A549 treated with CORT108297 at 1 μM for 4 hours (cell line): ENCODE data around the gene APEH. TPM values are rescaled to one million over a fixed set of nuclear protein-coding genes. Genes with fewer than 3 reads are reported as not detected.

Experiments
- total RNA-seq: library from RNA; stranded (reverse); fragments of 200-300 nt; extraction: Qiagen RNA extraction; gene quantifications from 5 replicates; pipeline ENCODE4 v1.2.3, GENCODE V29; 2022

The APEH gene
- total RNA-seq: 57.8 to 70.4 TPM (median 66.0 TPM) in 5 replicates

GRCh38 chr3:49673715-49674496 is at the start of gene APEH:
APEH (plus strand) TSS chr3:49674351; CDS start chr3:49674402, 51 bp downstream.

GRCh38 chr3:49689046-49689907 is 15.1 kb downstream of the APEH start, which contains the start of the genes MST1 and RNF123:
MST1 (minus strand) TSS chr3:49689474; CDS start chr3:49688691, 783 bp downstream.
RNF123 (plus strand) TSS chr3:49689557; CDS start chr3:49691166, 1,609 bp downstream.

GRCh38 chr3:49719214-49719884 is 45.2 kb downstream of the APEH start, which contains the start of gene AMIGO3:
AMIGO3 (minus strand) TSS chr3:49719684; CDS start chr3:49719465, 219 bp downstream.

GRCh38 chr3:49723628-49724551 is 49.7 kb downstream of the APEH start, which contains the start of gene GMPPB:
GMPPB (minus strand) TSS chr3:49723951; CDS start chr3:49723726, 225 bp downstream.

Other genes starting within 250 kb of the APEH start
- gene NICN1, start 245.0 kb upstream of the APEH start, total RNA-seq: 5.2 to 6.7 TPM (median 6.6 TPM) in 5 replicates
- gene DAG1, start 204.1 kb upstream of the APEH start, total RNA-seq: 43.6 to 60.6 TPM (median 52.5 TPM) in 5 replicates
- gene BSN, start 119.9 kb upstream of the APEH start, total RNA-seq: 0.08 to 0.16 TPM (median 0.13 TPM) in 5 replicates
- 1.4 to 2.9 TPM (median 1.8 TPM) in 5 replicates for gene MST1, start 15.1 kb downstream of the APEH start, total RNA-seq
- gene RNF123, start 15.2 kb downstream of the APEH start, total RNA-seq: 10.2 to 17.6 TPM (median 17.0 TPM) in 5 replicates
- 0.23 to 1.3 TPM (median 0.41 TPM) in 5 replicates for gene AMIGO3, start 45.3 kb downstream of the APEH start, total RNA-seq
- 14.9 to 22.0 TPM (median 20.4 TPM) in 5 replicates for gene GMPPB, start 49.6 kb downstream of the APEH start, total RNA-seq
- 20.9 to 22.7 TPM (median 21.0 TPM) in 5 replicates for gene IP6K1, start 112.2 kb downstream of the APEH start, total RNA-seq
- gene CDHR4, start 125.5 kb downstream of the APEH start, total RNA-seq: 0.12 to 0.65 TPM (median 0.43 TPM) in 5 replicates
- gene INKA1, start 128.9 kb downstream of the APEH start, total RNA-seq: 1.6 to 2.3 TPM (median 2.1 TPM) in 5 replicates
- gene UBA7, start 139.6 kb downstream of the APEH start, total RNA-seq: 0.38 to 0.74 TPM (median 0.64 TPM) in 5 replicates
- gene TRAIP, start 182.2 kb downstream of the APEH start, total RNA-seq: 11.9 to 16.2 TPM (median 15.3 TPM) in 5 replicates
- 0.17 to 0.40 TPM (median 0.37 TPM) in 5 replicates for gene CAMKV, start 195.6 kb downstream of the APEH start, total RNA-seq
- gene MST1R, start 229.5 kb downstream of the APEH start, total RNA-seq: 6.9 to 9.5 TPM (median 8.7 TPM) in 5 replicates